ENCODE data around the gene PIP4K2C.

PIP4K2C gene

GRCh38 chr12:57590864-57591781, at the start of gene PIP4K2C:
TSS of gene PIP4K2C (plus strand) at chr12:57591192. CDS start at chr12:57591290, 98 bp downstream.
- peak within 1 kb of the TSS; percentile 92 for H3K4me3 ChIP-seq (ENCODE audit: low read depth, low read length)
- no peak for TF ChIP-seq CTCF (IDR thresholded peaks at IDR 0.05; ENCODE audit: borderline replicate concordance, insufficient read depth, low read depth, low read length)

DNA sequence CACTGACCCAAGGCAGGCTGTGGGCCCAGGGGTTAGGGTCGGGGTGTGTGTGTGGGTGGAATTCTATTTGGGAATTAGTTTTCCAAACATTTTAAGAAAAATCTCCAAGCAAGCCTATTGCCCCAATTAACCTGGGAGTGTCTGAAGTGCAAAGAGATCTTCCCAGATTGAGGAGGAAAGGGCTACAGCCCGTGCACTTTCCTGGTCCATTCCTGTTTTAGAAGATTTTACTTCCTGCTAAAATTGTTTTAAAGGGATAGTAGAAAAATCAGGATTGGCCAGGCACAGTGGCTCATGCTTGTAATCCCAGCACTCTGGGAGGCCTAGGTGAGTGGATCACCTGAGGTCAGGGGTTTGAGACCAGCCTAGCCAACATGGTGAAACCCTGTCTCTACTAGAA, 49.3 kb upstream of the PIP4K2C start:
- H3K4me3 ChIP-seq (ENCODE audit: low read depth, low read length) = no peak overlapping the region
- no peak for TF ChIP-seq CTCF (IDR thresholded peaks at IDR 0.05; ENCODE audit: borderline replicate concordance, insufficient read depth, low read depth, low read length)

GRCh38 chr12:57543581-57543980, 47.4 kb upstream of the PIP4K2C start:
- no peak for TF ChIP-seq CTCF (IDR thresholded peaks at IDR 0.05; ENCODE audit: borderline replicate concordance, insufficient read depth, low read depth, low read length)
- no peak overlapping the region for H3K4me3 ChIP-seq (ENCODE audit: low read depth, low read length)

DNA sequence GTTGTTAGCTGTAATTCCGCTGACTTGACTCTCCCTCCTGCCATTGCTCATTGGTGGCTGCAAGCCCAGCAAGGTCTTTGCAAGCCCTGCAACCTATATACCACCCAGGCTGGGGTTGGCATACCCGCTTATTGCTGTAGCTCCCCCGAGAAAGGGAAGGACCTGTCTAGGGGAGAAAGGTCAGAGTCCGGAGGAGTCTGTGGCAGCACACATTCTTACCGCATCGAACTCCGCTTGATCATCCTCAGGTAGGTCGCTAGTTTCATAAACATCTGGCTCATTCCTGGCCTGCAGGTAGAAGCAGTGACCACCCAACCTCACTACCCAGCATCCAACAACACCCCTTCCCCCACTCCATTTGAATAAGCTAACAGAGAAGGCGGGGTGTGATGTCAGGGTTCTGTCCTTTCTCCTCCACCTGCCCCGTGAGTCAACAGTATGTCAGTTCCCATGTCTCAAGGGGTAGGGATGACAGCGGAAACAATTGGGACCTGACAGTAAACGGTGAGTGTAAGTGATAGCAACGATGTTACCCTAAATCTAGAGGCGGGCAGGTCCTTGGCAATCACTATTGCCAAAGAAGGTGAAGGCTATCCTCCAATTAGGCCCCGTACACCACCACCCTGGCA, 45.1 kb upstream of the PIP4K2C start:
- H3K4me3 ChIP-seq (ENCODE audit: low read depth, low read length) = peak overlapping the region; percentile 90
- no peak for TF ChIP-seq CTCF (IDR thresholded peaks at IDR 0.05; ENCODE audit: borderline replicate concordance, insufficient read depth, low read depth, low read length)

DNA sequence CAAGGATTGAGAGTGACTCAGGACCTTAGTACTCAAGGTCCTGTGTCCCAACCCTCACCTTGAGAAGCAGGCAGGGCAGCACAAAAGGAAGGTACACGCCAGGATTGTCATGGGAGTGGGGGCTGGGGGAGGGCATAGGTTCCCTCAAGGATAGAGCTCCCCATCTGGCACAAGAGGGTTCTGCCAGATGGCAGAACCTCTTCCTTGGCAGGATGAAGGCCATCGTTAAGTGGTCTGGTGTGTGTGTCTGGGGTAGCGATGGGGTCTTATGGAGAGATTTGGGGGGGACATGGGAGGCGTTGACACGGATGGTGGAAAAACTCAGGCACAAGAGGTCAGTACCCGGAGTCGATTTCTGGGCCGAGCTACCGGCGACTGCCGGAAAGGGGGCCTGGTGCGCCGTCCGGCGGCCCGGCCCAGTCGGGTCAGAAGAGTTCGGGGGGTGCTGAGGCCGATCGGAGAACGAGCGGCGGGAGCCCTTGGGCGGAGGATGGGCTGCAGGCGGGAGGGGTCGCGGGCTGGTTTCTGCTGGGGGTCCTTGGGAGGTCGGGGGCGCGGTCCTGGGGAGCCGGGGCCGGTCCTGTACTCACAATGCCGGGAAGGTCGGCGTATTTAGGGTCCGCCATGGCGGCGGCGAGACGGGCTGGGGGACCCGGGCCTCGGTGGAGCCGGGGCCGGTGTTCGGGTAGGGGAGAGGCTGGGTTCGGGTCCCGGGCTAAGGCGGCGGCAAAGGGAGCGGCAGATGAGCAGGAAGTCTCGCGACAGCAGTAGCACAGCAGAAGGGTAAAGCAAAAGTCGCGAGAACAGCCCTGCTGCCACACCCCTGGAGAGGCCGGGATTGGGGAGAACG, 44.3 kb upstream of the PIP4K2C start, which contains the start of gene DCTN2:
Gene DCTN2, minus strand, starts transcription at position 755 of the 850 bp plus-strand sequence. Its CDS starts 129 bp downstream, at position 626.
- H3K4me3 ChIP-seq (ENCODE audit: low read depth, low read length) = peak within 1 kb of the TSS; percentile 90
- peak; percentile 35; the same call in 1 of the 2 replicates for TF ChIP-seq CTCF (IDR thresholded peaks at IDR 0.05; ENCODE audit: borderline replicate concordance, insufficient read depth, low read depth, low read length)

DNA sequence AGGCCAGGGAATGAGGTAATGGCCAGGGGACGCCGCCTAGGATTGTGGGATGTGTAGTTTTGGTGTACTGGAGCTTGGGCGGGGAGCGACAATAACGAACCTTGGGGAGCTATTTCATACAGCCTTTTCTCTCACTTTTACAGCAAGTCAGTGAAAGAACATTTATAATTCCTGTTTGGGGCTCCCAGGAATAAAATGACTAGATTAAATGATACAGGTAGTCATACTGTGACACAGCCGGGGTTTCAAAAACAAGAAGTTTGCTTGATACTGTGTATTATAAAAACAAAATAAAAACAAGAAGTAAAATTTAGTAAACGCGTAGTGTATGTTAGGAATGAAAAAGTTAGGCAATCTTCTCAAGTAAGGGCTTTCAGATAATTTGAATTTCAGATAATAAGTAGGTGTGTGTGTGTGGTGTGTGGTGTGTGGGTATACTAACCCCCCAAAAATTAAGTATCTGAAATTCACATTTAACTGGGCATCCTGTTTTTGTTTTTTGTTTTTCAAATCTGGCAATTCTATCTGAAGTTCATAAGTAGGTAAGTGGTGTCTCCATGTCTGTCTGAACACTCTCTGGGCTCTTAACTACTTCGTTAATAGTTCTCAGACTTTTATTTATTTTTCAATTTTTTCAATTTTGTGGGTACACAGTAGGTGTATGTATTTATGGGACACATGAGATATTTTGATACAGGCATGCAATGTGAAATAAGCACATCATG, 43.5 kb upstream of the PIP4K2C start:
- TF ChIP-seq CTCF (IDR thresholded peaks at IDR 0.05; ENCODE audit: borderline replicate concordance, insufficient read depth, low read depth, low read length) = no peak
- peak overlapping the region; percentile 90 for H3K4me3 ChIP-seq (ENCODE audit: low read depth, low read length)

Measured in GM12875 (cell line).